ENCODE data around the gene SRSF3. TPM values are rescaled to one million over a fixed set of nuclear protein-coding genes. Genes with fewer than 3 reads are reported as not detected.
"Not testable (repeated sequence)": the region's sequence is repeated elsewhere in the genome, so short reads cannot be mapped to it uniquely, and the experiment has no call there.

SRSF3 gene
- polyA plus RNA-seq, 1 donor = 276 TPM

GRCh38 chr6:36650848-36651478 lies 56.8 kb downstream of the SRSF3 start:
- DNase-seq = no peak

GRCh38 chr6:36651659-36652379 lies 57.7 kb downstream of the SRSF3 start:
- DNase-seq = no peak

- DNase-seq = not testable (repeated sequence)
Measured at GRCh38 chr6:36654469-36654868, 60.3 kb downstream of the SRSF3 start.

Other genes with a start within 250 kb of the SRSF3 start
- gene ETV7, start 206.7 kb upstream of the SRSF3 start, polyA plus RNA-seq (ENCODE audit: insufficient read length) = not detected
- gene PXT1, start 151.5 kb upstream of the SRSF3 start, polyA plus RNA-seq (ENCODE audit: insufficient read length) = not detected
- gene KCTD20, start 151.4 kb upstream of the SRSF3 start, polyA plus RNA-seq (ENCODE audit: insufficient read length) = 38.9 TPM
- 28.7 TPM for gene STK38, start 46.9 kb upstream of the SRSF3 start, polyA plus RNA-seq (ENCODE audit: insufficient read length)
- 233 TPM for gene CDKN1A, start 84.4 kb downstream of the SRSF3 start, polyA plus RNA-seq (ENCODE audit: insufficient read length)
- 0.12 TPM for gene RAB44, start 103.5 kb downstream of the SRSF3 start, polyA plus RNA-seq (ENCODE audit: insufficient read length)
- gene CPNE5, start 245.1 kb downstream of the SRSF3 start, polyA plus RNA-seq (ENCODE audit: insufficient read length) = 16.9 TPM